Measurements from ENCODE around the gene BTBD6. TPM values are rescaled to one million over a fixed set of nuclear protein-coding genes. Genes with fewer than 3 reads are reported as not detected.
"Not testable (repeated sequence)": the region's sequence is repeated elsewhere in the genome, so short reads cannot be mapped to it uniquely, and the experiment has no call there.

Gene BTBD6
- total RNA-seq, 1 donor: 42.7 TPM

DNA sequence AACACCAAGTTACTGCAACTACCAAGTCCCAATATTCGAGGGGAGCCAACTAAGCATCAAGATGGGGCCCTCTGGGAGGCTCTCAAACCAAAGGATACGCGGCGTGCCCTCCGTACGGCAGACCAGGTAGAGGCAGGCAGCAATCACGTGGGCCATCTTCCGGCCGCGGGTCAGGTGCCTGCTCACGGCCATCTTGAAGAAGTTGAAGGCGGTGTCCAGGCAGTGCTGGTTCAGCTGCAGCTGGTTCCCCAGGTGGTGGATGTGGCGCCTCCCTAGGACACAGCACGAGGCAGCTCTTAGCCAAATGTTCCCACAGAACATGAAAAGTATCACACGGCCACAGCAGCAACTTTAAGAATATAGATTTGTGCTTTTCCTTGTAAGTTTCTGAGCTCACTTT lies 24.3 kb downstream of the BTBD6 start:
- DNase-seq (ENCODE audit: low read depth): no peak
- no peak overlapping the region for H3K4me3 ChIP-seq (ENCODE audit: low read depth, low read length)
- TF ChIP-seq, protein P1, sequence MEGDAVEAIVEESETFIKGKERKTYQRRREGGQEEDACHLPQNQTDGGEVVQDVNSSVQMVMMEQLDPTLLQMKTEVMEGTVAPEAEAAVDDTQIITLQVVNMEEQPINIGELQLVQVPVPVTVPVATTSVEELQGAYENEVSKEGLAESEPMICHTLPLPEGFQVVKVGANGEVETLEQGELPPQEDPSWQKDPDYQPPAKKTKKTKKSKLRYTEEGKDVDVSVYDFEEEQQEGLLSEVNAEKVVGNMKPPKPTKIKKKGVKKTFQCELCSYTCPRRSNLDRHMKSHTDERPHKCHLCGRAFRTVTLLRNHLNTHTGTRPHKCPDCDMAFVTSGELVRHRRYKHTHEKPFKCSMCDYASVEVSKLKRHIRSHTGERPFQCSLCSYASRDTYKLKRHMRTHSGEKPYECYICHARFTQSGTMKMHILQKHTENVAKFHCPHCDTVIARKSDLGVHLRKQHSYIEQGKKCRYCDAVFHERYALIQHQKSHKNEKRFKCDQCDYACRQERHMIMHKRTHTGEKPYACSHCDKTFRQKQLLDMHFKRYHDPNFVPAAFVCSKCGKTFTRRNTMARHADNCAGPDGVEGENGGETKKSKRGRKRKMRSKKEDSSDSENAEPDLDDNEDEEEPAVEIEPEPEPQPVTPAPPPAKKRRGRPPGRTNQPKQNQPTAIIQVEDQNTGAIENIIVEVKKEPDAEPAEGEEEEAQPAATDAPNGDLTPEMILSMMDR (IDR thresholded peaks at IDR 0.05; ENCODE audit: insufficient read depth, low read depth, low read length): no peak

DNA sequence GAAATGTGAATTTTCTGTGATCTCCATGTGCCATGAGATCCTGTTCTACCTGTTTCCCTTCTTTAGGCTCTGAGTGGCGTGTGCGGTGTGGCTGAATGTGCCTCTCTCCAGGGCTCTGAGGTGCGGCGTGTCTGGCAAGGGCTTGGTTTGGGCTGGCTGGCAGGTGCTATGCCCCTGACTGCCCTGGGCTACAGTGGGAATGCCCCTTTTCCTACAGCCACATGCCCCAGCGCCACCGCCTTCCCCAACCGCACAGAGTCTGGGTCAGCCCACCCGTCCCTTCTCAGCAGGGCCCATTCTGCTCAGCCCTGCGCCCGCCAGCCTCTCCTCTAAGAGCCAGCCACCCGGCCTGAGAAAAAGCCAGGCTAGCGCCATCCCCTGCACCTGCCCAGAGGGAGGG lies 24.7 kb downstream of the BTBD6 start:
- DNase-seq (ENCODE audit: low read depth): no peak
- TF ChIP-seq, protein P1 (IDR thresholded peaks at IDR 0.05; ENCODE audit: insufficient read depth, low read depth, low read length): no peak
- H3K4me3 ChIP-seq (ENCODE audit: low read depth, low read length): no peak overlapping the region

DNA sequence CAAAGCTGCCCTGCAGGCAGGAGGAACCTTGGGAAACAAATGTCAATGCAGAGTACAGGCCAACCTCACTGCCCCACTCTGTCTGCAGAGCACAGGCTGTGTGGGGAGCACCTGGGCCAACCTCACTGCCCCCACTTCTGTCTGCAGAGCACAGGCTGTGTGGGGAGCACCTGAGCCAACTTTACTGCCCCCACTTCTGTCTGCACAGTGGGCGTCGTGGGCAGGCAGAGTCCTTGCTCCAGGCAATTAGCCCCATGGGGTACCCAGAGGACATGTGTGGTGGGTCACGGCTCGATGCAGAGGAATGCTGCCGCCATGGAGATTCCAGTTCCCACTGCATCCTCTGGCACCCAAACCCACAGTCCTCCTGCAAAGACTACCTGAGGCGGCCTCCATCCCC lies 26.3 kb downstream of the BTBD6 start:
- DNase-seq (ENCODE audit: low read depth): no peak
- no peak overlapping the region for H3K4me3 ChIP-seq (ENCODE audit: low read depth, low read length)
- TF ChIP-seq, protein P1 (IDR thresholded peaks at IDR 0.05; ENCODE audit: insufficient read depth, low read depth, low read length): no peak

DNA sequence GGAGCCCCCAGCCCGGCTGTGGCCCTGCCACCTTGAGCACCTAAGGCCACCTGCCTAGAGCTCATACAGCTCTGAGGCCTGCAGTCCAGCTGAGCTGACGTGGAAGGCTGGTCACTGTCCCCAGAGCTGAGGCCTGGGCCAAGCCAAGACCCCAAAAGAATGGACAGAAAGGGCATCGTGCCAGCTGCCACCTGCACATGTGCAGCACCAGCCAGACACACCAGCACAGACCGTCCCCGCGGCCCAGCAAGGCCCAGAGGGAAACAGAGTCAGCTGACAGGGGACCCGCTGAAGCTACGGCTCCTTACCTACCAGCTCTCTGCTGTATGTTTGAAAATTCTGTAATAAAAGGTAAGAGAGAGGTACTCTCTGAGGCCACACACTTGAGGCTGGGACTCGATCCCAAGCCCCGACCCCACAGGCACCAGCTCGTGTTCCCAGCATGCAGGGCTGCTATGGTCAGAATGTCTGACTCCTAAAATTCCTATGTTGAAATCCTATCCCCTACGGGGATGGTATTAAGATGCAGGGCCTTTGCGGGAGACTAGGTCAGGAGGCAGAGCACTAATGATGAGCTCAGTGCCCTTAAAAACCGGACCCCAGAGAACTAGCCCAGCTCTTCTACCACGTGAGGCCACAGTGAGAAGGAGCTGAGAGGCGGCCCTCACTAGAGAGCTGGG lies 27.1 kb downstream of the BTBD6 start:
- DNase-seq (ENCODE audit: low read depth): peak; percentile 80
- TF ChIP-seq, protein P1 (IDR thresholded peaks at IDR 0.05; ENCODE audit: insufficient read depth, low read depth, low read length): no peak
- no peak overlapping the region for H3K4me3 ChIP-seq (ENCODE audit: low read depth, low read length)

DNA sequence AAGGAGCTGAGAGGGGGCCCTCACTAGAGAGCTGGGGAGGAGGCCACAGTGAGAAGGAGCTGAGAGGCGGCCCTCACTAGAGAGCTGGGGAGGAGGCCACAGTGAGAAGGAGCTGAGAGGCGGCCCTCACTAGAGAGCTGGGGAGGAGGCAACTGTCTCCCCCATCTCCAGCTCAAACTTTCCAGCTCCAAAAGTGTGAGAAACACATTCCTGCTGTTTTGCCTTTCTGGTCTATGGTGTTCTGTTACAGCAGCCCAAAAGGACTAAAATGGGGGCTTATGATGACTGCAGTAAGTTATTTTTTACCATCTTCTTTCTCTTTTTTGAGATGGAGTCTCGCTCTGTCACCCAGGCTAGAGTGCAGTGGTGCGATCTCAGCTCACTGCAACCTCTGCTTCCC lies 29.1 kb downstream of the BTBD6 start:
- not testable (repeated sequence) for H3K4me3 ChIP-seq (ENCODE audit: low read depth, low read length); DNase-seq (ENCODE audit: low read depth)

DNA sequence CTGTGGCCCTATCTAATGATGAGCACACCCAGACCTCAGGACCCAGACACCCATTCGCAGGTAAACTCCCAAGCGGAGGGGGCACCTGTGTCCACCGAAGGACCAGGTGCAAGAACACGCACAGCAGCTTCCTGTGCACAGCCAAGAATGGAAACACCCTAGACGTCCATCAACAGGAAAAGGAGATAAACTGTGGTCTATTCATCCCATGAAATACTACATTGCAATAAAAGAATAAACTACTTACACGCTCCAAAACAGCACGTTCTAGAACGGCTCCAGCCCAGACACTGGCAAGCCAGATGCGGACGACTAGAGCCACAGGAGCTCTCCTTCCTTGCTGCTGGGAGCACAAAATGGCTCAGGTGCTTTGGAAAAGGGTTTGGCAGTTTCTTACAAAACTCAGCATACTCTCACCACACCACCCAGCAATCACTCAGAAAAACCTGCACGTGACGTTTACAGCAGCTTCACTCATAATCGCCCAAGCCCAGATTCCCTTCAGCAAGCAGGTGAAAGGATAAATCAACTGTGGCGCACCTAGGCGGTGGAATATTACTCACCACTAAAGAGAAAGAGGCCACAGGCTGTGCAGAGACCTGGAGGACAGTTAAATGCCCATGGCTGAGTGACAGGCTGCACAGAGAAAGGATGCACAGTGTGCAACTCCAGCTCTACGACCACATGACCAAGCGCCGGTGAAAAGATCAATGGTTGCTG lies 31.5 kb downstream of the BTBD6 start:
- TF ChIP-seq, protein P1 (IDR thresholded peaks at IDR 0.05; ENCODE audit: insufficient read depth, low read depth, low read length): no peak
- no peak for DNase-seq (ENCODE audit: low read depth)
- H3K4me3 ChIP-seq (ENCODE audit: low read depth, low read length): no peak overlapping the region

DNA sequence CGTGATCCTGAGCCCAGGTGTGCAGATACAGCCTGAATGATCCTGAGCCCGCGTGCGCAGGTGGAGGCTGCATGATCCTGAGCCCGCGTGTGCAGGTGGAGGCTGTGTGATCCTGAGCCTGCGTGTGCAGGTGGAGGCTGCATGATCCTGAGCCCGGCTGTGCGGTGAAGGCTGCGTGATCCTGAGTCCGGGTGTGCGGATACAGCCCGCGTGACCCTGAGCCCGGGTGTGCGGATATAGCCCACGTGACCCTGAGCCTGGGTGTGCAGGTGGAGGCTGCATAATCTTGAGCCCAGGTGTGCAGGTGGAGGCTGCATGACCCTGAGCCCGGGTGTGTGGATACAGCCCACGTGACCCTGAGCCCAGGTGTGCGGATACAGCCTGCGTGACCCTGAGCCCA lies 32.2 kb downstream of the BTBD6 start:
- DNase-seq (ENCODE audit: low read depth): no peak
- no peak overlapping the region for H3K4me3 ChIP-seq (ENCODE audit: low read depth, low read length)
- TF ChIP-seq, protein P1 (IDR thresholded peaks at IDR 0.05; ENCODE audit: insufficient read depth, low read depth, low read length): no peak

All from fibroblast of villous mesenchyme (primary cell).